Adipose tissue (tissue), 3 donors: ENCODE data around the gene LMF2. TPM values are rescaled to one million over a fixed set of nuclear protein-coding genes. Genes with fewer than 3 reads are reported as not detected.

ENCODE experiments used
- H3K27ac ChIP-seq: one replicate; pipeline ENCODE4 v1.5.1; 2013; ENCODE audit warnings: low read depth, low read length
- WGBS, 3 donors: extraction: QIAGEN DNeasy Blood & Tissue Kit; methylation state at CpG; one replicate each; pipeline ENCODE4 v1.1.7; 2013; 5-methylcytosine and 5-hydroxymethylcytosine counted together
- polyA plus RNA-seq, 3 donors: library from polyadenylated mRNA; stranded (reverse); fragments of 200-250 nt; gene quantifications; one replicate each; pipeline ENCODE4 v1.2.3, GENCODE V29; 2013
- donor health status: healthy with polysubstance abuse.
- donor health status: Bipolar disorder and iron deficiency.
- donor health status: healthy.

The LMF2 gene
- polyA plus RNA-seq, 3 donors: 49.6 to 95.8 (median 64.7) TPM

DNA sequence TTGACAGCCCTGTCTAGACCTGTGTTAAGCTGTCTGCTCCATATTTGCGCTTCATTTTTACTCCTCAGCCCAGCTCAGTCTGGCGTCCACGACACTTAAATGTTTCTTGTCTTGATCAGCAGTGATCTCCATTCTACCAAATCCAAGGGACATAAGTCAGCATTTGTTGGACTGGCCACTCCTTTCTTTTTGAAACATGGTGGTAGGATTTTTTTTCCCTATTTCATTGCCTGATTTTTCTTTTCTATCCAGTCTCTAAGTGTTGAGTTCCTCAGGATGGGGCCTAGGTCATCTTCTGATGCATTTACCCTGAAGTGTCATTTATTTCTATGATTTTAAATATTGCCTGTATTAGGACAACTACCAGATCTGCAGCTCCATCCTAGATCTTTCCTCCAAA lies 1.4 kb upstream of the LMF2 start:
- WGBS, 3 donors: 10 to 19% (median 16%) methylated on average over 3 of the region's 3 CpGs
- H3K27ac ChIP-seq: no peak overlapping the region

DNA sequence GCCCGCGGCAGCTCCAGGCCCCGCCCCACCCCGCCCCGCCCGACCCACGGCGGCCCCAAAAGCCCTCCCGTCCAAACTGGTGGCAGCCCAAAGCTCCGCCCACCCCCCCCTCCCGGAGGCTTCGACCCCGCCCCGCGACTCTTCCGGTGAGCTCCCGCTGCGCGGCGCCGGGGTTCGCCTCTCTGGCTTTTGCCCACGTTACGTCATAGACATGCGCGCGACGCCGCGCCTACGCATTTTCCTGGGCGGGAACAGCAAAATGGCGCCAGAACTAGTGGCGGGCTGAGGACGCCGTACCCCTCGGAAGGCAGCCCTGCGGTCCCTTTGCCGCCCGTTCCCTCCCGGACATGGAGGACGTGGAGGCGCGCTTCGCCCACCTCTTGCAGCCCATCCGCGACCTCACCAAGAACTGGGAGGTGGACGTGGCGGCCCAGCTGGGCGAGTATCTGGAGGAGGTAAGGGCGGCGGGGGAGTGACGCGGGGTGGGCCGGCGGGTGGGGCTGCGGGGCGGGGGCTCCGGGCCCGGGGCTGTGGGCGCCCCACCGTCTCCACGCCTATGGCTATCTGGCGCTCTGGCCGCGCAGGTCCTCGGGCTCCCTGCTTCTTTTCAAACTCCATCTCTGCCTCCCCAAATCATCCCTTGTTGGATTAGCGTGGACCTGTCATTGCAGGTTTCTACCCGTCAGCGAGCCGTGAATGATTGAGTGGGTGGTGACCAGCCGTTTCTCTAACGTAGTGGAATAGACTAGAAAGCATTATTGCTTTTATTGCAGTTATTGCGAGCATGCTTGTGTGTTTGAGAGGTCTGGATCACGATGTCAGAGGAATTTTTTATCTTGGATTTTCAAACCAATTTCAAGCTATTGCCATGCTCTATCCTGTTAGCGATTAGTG lies 736 bp upstream of the LMF2 start, which contains the start of gene NCAPH2:
Gene NCAPH2, plus strand, starts transcription at position 234 of the 894 bp plus-strand sequence. Its CDS starts 114 bp downstream, at position 348.
- no peak within 1 kb of the TSS for H3K27ac ChIP-seq
- 1% methylated on average over 71 to 76 of the region's 76 CpGs for WGBS, 3 donors

DNA sequence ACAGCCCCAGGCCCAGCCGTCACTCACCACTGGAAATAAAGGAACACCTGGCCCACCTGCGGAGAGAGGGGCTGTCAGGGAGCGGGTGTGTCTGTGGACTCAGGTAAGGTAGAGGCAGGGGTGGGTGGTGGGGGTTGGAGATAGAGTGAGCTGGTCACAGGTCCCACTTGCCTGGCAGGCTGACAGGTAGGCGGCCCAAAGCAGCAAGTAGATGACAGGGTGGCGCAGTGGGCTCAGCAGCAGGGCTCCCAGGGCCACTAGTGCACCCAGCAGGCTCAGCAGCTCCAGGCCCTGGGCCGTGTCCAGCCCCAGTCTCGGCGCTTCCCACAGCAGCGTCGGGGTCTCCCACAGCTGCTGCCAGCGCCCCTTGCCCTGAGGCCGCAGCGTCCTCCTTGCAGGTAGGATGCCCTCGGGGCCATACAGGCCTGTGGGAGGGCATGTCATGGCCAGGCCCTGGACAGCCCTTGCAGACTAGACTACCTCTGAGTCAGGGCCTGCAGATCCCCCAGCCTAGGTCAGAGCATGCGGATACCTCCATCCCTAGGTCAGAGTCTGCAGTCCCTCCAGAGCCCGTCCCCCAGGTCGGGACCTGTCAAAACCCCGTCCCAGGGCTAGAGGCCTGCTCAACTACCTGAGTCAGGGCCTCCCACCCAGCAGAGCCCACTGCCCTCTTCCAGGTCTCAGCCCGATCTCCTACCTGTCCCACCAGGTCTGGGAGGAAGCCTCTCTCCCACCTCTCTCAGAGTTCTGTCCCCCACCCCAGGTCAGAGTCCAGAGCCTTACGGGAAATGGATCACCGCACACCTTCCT lies 686 bp downstream of the LMF2 start:
- no peak overlapping the region for H3K27ac ChIP-seq
- WGBS, 3 donors: 9 to 36% (median 27%) methylated on average over 21 of the region's 21 CpGs

DNA sequence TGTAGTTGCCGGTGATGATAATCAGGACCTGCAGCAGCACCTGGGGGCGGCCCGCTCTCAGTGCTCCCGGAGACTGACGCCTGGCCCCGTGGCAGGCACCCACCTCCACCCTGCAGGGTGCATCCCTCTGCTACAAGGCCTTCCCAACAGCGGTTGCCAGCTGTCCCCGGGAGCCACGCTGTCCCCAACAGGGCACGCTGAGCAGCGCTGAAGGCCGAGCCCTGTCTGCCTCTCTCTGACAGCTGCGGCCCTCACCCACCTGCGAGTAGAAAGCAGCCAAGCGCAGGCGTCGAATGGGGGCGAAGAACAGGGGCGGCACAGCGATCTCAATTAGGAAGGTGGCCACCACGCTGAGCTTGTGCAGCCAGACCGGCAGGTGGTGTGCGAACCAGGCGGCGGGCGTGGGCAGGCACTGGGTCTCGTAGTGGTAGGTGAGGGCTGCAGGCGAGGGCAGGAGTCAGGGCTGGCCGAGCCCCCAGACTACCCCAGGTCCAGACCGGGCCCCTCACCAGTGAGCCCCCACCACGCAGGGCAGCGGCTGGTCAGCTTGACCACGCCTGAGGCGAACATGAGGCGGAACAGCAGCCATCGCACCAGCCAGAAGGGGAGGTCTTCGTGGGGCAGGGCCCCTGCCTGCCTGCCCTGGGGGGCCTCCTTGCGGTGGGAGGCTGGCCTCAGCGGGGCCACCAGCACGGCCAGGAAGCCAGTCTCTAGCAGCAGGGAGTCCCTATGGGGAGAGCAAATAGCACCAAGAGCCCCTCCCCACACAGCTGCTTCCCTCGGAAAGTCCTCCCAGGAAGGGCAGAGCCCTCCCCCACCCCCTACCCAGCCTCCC lies 1.5 kb downstream of the LMF2 start:
- 53 to 92% (median 90%) methylated on average over 38 to 41 of the region's 41 CpGs for WGBS, 3 donors
- no peak overlapping the region for H3K27ac ChIP-seq

DNA sequence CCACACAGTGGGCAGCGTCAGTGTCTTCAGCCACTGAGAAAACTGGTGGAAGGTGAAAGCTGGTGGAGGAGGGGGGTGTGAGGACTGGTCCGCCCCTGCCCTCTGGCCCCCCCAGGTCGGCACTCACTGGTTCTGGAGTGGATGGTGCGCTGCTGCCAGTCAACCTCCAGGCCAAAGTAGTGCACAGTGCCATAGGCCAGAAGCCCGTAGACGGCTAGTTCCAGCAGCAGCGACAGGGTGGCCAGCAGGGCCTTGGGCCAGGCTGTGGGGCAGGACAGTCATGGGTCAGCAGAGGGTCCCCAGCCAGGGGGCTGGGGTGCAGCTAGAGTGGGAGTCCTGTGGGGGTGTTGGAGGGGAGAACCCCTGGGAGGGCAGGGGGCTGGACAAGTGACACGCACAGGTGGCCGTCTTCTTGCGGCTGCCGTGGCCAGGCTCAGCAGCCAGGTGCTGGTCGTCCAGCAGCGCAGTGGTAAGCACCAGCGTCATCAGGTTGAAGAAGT lies 2.2 kb downstream of the LMF2 start:
- 51 to 95% (median 90%) methylated on average over 14 of the region's 14 CpGs for WGBS, 3 donors

DNA sequence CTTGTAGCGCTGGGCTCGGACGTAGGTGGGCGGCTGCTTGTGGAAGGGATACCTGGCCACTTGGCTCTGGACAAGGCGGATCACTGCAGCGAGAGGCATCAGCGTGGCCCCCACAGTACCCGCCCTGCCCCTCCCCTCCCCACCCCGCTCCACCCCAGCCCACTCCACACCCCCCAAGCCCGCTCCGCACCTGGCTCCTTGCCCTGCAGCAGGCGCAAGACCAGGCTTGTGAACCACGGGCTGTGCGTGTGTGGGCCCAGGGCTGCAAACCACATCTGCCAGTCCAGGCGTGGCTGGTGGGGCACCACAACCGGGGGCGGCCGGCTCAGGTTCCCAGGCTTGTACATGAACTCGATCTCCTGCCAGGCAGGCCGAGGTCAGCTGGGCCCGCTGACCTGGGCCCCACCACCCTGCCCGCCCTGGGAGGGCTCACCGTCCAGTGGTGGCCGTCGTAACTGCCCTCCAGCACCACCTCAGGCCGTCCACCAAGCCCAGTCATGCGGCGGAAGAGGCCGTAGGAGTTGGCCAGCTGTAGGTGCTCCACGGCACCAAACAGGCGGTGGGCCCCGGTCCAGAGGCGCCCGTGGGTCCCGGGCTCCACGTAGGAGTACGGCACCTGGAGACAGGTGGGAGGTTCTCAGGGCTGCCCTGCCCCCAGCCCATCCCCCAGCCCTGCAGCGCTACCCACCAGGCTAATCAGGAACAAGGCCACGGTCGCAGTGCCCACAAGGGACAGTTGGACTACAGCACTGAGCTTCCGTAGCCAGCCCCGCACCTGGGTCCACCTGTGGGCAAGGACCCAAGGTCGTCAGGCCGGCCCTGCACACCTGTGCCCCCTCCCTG lies 2.9 kb downstream of the LMF2 start:
- WGBS, 3 donors: 63 to 97% (median 95%) methylated on average over 34 to 44 of the region's 44 CpGs
- H3K27ac ChIP-seq: no peak overlapping the region

More for the DNA sequence above, 2.2 kb downstream of the LMF2 start:
- no peak overlapping the region for H3K27ac ChIP-seq

DNA sequence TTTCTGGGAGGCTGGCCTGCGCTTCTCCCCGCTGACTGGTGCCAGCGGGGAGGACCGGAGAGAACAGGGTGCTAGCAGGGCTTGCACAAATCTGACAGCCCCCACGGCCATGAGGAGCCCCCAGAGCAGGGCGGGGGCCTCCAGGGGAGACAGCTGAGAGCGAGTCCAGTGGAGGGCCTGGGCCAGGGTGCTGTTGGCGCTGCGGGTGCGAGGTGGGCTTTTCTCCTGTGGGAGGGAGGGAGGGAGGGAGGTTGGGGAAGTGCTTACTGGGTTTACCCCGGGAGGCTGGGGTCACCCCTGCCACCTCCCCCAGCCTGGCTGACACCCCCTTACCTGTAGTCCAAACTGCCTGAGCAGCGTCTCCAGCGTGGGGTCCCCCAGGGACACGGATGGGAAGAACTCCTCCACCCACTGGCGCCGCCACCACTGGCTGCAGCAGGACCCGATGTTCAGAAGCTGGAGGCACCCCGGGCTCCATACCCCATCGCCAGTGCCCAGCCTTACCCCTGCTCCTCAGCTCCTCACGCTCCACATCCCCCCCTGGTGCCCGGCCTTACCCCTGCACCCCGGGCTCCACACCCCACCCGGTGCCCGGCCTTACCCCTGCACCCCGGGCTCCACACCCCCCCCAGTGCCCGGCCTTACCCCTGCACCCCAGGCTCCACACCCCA lies 3.9 kb downstream of the LMF2 start:
- WGBS, 3 donors: 86 to 91% (median 90%) methylated on average over 17 to 24 of the region's 26 CpGs
- H3K27ac ChIP-seq: no peak overlapping the region

DNA sequence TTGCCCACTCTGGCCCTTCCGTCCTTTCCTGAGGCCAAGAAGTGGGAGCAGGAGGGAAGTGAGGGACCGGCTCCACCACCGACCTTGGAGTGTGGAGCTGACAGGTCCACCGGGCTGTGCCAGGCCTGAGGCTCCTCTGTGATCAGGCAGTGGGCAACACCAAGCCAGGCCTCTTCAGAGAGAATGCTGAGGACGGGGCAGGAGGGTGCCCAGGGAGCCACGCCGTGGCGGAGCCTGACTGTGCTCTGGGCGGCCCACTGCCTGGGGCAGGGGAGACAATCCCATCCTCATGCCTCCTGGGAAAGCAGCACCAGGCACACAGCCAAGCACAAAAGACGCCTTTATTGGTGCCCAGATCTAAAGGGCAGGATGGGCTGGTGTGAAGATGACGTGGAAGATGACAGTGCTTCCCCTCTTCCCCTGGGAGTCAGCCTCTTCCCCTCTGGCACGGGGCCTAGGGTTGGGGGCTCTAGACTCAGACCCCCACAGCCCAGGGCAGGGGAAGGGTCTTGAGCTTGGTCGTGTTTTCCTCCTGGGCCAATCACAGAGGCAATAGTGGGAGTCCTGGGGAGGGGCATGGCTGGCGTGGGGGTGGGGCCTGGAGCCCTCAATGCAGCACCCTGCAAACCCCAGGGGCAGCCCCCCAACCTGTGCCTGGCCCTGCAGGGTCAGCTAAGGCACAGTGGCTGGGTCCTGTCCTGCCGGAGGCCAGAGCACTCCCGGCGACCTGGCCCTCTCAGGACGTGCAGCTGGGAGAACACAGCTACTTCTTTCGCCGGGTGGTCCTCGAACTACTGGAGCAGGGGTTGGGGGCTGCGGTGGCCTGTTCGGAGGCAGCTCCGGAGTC lies 4.7 kb downstream of the LMF2 start:
- 84 to 87% (median 86%) methylated on average over 22 to 24 of the region's 24 CpGs for WGBS, 3 donors
- H3K27ac ChIP-seq: no peak overlapping the region

DNA sequence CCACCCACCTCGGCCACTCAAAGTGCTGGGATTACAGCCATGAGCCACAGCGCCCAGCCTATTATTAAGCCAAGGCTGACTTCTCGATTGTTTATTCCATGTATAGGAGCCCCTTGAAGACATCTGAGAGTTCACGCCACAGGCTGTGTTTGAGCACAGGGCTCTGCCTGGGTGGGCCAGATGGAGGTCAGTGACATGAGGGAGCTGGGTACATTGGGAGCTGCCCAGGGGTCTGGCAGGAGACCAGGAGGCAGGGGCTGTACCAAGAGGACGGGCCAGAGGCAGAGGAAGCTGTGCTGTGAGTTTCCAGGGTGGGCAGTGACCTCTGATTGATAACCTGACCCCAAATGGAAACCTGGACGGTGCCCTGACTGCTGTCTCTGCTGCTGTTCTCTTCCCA lies 5.4 kb downstream of the LMF2 start:
- H3K27ac ChIP-seq: no peak overlapping the region
- 85 to 92% (median 87%) methylated on average over 6 of the region's 6 CpGs for WGBS, 3 donors

DNA sequence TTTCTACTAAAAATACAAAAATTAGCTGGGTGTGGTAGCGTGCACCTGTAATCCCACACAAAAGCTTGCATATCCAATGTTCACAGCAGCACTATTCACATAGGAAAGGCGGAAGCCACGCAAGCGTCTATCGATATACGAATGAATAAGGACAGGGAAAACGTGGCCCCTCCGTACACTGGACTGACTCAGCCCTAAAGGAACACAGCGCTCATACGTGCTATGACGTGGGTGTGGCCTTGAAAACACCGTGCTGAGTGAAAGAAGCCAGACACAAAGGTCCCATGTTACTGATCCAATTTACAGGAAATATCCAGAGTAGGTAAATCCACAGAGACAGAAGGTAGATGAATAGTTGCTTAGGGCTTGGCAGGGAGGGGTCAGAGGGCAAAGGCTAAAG lies 7.0 kb downstream of the LMF2 start:
- no peak overlapping the region for H3K27ac ChIP-seq
- 82 to 95% (median 91%) methylated on average over 12 of the region's 12 CpGs for WGBS, 3 donors

DNA sequence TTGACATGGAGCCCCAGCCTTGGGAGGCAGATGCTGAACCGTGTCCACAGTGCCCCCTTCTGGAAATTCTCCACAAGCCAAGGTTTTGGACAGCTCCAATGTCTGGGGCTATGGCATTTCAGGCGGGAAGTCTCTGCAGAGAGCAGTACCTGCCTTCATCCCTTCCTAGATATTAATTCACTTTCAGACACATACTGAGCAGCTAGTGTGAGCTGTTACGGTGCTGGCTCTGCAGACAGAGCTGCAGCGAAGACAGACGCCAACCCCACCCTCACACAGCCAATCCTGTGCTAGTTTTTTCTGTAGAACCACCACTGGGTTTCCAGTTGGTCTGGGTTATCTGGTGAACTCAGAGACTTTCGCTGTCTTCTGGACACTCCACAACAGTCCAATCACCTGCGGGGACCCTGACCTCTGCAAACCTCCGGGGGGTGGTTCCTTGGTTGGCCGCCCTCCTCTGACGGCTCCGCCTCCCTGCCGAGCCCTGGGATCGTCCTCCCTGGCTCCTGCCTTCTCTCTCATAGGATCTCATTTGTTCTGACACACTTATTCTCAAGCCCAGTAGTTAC lies 9.1 kb downstream of the LMF2 start:
- H3K27ac ChIP-seq: no peak overlapping the region
- WGBS, 3 donors: 4 to 21% (median 5%) methylated on average over 13 of the region's 13 CpGs

DNA sequence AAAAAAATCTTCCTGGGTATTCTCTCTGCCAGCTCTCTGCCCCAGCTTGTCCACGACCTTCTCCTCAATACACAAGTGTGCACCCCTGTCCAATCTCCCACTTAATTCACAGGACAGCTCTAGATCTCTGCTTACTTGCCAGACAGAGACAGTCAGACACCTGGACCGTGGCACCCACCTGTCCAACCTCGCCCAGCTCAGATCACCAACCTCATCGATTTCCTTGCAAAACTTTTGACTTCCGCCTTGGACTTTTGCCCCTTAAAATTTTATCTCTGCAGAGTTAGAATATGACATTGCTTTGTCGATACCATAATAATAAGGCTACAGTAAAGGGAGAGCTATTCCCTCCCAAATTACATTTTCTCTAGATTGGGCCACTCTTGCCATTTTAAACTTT lies 10.4 kb downstream of the LMF2 start:
- no peak overlapping the region for H3K27ac ChIP-seq
- WGBS, 3 donors: 72 to 88% (median 80%) methylated on average over 6 of the region's 6 CpGs

DNA sequence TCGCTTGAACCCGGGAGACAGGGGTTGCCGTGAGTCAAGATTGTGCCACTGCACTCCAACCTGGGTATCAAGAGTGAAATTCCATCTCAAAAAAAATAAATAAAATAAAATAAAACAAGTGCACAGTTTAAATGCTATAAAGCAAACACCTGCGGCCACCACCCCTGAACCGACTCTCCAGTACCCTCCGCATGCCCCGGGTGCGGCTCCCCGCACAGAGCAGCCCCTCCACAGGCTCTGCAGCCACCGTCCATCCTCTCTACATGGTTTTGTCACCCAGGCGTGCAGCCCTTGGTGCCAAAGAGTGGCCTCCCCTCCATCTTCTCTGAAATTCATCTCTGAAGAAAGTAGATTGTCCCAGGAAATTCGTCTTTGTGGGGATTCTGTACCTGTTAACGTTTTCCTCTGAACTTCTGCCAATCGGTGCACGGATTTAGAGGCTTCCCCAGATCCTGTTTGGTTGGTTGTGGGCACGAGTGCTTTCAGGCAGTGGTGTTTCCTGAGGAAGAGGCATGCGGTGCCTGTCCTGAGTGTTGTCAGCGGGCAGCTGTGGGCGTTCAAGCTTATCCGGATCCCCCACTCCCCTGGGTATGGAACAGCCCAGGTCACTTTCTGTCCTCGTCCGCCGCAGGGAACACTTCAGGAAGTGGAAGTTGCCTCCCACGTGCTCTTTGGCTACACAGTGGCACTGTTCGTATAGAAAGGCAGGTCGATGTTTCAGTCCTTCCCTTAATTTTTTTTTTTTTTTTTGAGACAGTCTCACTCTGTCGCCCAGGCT lies 16.8 kb downstream of the LMF2 start:
- WGBS, 3 donors: 54 to 76% (median 55%) methylated on average over 27 of the region's 27 CpGs
- no peak overlapping the region for H3K27ac ChIP-seq

DNA sequence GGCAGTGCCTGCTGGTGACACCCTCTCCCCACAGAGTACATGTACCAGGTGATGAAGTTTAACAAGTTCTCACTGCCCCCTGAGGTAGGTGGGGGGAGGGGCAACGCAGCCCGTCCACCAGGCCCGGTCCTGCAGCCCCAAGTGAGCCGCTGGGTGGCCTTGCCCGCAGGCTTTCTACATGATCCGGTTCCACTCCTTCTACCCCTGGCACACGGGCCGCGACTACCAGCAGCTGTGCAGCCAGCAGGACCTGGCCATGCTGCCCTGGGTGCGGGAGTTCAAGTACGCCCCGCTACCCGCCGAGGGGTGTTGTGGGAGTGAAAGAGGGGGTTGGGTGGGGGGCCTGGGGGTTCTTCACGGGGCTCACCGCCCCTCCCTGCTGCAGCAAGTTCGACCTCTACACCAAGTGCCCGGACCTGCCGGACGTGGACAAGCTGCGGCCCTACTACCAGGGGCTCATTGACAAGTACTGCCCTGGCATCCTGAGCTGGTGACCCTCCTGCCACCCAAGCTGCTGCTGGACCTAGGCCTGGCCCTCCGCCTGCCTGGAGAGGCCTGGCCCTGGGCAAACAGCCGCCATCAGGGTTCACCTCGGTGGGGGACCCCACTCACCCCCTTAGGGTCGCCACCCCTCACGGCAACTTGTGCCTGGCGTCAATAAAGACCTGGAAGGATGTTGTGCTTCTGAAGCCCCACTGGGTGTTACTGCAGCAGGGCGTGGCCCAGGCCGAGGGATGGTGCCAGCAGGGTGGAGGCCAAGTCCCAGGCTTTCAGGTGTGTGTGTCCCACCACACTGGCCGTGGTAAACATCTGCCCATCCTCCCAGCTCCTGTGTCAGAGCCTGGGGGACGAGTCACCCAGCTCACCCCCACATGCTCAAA lies 17.9 kb downstream of the LMF2 start:
- WGBS, 3 donors: 77 to 88% (median 86%) methylated on average over 31 of the region's 31 CpGs
- no peak overlapping the region for H3K27ac ChIP-seq
